Spleen (tissue), 7 donors: Measurements from ENCODE around the gene RFX2.

Source experiments
- POLR2A ChIP-seq, 3 donors: fragments of 450-650 bp; IDR thresholded peaks; one replicate each; pipeline ENCODE4 v1.5.1; 2017; ENCODE audit warnings: antibody characterized with exemption in 3 of 3, mild to moderate bottlenecking in 1 of 3
- POLR2AphosphoS5 ChIP-seq, 3 donors: sonication (generic); formaldehyde crosslinking; IDR thresholded peaks; one replicate each; pipeline ENCODE4 v1.5.1; 2017; ENCODE audit warnings: antibody characterized with exemption in 3 of 3
- TF ChIP-seq, protein P1 (sequence below), 11 experiments: fragments of 200-600 bp in 7 of 11; fragments of 450-650 bp in 4 of 11; sonication (generic) in 4 of 11; IDR thresholded peaks in 8 of 11; conservative IDR thresholded peaks in 3 of 11; 1 replicate in 7 of 11; 2 replicates in 4 of 11; pipeline versions ENCODE4 v1.4.0 to v1.8.0; 2016 to 2021; ENCODE audit warnings: antibody characterized with exemption in 11 of 11, inconsistent platforms in 4 of 11, mild to moderate bottlenecking in 1 of 11
- donor health status: DM: no; HTN: no; CAD: no; lungs with moderate emphysema.
- donor health status: DM: no; HTN: no; CAD: no.
- donor health status: DM: no; HTN: no; CAD: no.

DNA sequence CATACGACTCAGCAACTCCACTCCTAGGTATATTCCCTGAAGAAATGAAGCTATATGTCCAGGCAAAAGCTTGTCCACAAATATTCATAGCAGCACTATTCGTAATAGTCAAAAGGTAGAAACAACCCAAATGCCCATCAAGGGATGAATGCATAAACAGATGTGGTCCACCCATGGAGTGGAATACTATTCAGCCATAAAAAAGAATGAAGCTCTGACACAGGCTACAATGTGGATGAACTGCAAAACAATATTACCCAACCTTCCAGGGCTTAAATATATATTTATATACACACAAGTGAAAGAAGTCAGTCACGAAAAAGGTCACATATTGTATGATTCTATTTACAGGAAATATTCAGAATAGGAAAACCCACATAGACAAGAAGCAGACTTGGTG lies 19.7 kb downstream of the RFX2 start:
- TF ChIP-seq, protein P1, sequence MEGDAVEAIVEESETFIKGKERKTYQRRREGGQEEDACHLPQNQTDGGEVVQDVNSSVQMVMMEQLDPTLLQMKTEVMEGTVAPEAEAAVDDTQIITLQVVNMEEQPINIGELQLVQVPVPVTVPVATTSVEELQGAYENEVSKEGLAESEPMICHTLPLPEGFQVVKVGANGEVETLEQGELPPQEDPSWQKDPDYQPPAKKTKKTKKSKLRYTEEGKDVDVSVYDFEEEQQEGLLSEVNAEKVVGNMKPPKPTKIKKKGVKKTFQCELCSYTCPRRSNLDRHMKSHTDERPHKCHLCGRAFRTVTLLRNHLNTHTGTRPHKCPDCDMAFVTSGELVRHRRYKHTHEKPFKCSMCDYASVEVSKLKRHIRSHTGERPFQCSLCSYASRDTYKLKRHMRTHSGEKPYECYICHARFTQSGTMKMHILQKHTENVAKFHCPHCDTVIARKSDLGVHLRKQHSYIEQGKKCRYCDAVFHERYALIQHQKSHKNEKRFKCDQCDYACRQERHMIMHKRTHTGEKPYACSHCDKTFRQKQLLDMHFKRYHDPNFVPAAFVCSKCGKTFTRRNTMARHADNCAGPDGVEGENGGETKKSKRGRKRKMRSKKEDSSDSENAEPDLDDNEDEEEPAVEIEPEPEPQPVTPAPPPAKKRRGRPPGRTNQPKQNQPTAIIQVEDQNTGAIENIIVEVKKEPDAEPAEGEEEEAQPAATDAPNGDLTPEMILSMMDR (IDR thresholded peaks at IDR 0.05 in 8 of 11, conservative IDR thresholded peaks at IDR 0.05 in 3 of 11) = no peak
- TF ChIP-seq POLR2A (IDR thresholded peaks at IDR 0.05) = no peak
- no peak for TF ChIP-seq POLR2AphosphoS5 (IDR thresholded peaks at IDR 0.05)
